ENCODE results near the gene HTR3B.

Gene HTR3B

DNA sequence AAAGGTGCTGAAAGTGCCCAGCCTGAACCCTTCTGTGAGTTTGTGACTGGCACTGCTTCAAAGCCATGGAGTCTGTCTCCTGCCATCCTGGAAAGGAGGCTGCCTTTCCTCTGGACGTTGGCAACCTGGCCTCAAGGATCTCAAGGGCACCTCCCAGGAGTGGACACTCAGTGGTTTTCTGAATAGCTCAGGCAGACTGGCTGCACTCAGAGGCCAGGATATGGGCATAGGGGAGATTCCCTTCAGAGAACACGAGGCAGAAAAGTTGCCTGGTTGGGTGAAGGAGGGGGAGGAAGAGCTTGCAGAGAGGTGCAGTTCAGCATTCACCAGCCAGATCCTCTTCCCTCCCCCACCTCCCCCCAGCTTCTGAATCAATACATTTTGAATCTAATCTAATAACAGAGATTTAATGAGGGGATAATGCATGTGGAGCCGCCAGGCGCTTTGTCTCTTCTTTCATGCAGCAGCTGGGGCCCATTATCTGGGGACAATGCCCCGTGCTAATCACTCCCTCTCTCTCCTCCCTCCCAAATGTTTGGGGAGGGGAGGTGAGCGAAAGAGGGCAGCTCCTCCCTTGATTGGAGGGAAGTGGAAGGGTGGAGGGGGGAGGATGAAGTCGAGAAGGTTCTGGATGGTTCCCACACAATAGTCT, 88.0 kb downstream of the HTR3B start:
- DNase-seq, result no peak

DNA sequence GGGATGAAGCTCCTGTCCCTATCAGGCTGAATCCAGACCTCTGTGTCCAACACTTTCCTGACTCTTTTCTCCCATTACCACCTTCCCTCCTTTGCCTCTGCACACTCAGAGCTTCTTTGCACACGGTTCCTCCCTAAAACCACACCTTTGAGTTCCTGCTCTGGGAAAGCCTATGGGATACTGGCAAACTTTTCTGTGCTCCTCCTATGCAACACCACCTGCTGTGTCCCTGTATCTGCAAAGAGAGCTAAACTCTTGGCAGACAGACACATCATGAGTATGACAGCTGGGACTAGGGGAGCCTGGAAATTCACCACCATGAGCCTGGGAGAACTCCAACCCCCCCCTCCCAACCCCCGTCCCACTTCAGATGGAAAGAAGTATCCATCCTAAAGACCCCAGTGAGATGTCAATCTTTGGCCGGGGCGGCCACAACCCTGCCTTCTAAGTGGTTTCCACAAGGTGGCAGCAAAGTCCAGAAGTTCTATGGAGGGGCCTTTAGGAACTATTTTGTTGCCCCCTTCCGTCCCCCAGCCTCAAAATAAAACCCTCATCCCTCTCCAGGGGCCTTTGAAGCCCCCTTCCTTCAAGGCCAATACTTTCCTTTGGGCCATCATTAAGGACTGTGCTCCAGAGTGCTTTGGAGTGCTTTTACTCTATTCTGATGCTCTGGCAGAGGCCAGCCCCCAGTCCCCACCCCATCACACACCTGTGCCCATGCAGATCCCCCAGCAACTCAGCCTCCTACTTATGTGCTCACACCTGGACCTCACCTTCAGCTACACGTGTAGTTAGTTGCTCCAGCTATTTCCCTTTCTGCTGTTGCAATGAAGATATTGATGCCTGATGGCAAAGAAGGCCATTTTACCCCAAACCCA, 89.7 kb downstream of the HTR3B start:
- no peak for DNase-seq
